CD1c-positive myeloid dendritic cell (primary cell): ENCODE results near the gene UNC79.

Experiments used
- DNase-seq: peaks from one replicate; pipeline ENCODE4 v3.0.0-alpha.2; 2016; ENCODE audit errors: extremely low spot score

Gene UNC79

DNA sequence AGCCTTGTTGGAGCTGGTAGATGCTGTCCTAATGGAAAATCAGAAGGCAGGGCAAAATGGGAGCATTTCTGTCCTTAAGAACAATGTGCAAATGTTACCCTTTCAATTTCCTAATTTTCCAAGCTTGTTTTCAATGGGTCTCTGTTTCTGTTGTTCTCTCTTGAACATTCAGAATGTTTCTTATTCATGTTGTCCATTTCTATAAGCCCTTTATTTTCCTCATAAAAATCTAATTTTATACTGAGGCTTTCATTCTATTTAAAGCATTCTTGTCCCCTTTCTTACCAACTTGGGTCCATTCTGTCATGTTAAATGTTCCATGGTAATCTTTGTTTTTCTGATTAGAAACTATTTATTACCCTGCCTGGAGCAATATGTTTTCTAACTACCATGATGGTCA lies 232.6 kb downstream of the UNC79 start:
- DNase-seq = no peak

DNA sequence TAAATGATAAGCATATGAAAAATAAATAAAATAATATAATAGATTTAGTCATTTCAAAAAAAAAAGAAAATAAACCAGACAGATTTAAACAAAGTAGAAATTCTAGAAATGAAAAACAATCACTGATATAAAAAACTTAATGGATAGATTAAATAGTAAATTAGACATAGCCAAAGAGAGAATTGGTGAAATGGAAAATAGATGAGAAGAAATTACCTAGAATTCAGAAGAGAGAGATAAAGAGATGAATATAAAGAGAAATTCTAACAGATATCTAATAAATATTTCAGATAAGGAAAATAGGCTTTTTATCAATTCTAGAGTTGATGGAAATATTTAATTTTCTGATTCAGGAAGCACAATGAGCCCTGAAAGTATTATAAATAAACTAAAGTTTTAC lies 234.4 kb downstream of the UNC79 start:
- DNase-seq = no peak

DNA sequence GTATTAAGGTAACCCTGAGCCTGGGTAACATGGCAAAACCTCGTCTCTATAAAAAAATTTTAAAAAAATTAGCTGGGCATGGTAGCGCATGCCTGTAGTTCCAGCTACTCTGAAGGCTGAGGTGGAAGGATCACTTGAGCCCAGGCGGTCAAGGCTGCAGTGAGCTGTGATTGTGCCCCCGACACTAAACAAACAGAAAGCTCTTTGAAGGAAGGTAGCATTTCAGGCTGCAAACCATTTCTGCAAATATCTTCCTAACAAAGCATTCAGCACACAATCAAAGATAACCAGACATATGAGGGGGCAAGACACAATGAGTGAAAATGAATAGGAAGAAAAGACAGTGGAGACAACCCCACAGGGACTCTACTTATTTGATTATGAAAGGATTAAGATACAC lies 238.9 kb downstream of the UNC79 start:
- DNase-seq = no peak

DNA sequence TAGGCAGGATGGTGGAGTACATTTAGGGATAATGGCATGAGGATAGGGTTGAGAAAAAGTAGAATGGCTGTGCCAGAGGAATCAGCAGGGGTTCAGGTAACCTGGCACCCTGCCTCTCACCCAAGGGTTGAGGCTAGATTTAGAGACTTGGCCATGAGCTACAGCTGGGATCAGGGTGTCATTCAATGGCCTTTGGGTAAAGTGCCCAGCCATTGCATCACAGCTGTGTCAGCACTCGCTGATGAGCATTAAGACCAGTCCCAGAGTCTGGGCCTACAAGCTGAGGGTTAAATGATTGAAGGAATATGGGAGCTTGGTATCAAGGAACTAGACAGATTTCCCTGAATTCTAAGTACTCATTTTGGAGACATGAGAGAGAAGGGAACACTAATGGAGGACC lies 243.6 kb downstream of the UNC79 start:
- no peak for DNase-seq

DNA sequence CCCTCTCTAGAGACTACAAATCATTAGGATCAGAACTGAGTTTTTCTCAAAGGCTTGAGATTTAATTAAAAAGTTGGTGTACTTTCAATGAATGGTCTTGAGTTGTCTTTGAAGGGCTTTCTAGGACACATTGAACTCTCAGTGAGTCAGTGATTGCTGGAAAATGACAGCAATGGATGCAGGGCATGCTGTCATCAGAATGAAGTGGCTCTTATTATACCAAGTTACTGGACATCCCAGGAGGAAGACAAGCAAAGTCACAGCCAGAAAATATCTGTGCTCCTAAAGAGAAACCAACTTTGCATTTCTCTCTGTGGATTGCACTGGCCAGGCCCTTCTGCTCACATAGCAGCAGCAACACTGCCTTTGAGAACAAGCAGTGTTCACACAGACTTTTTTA lies 244.9 kb downstream of the UNC79 start:
- DNase-seq = no peak

DNA sequence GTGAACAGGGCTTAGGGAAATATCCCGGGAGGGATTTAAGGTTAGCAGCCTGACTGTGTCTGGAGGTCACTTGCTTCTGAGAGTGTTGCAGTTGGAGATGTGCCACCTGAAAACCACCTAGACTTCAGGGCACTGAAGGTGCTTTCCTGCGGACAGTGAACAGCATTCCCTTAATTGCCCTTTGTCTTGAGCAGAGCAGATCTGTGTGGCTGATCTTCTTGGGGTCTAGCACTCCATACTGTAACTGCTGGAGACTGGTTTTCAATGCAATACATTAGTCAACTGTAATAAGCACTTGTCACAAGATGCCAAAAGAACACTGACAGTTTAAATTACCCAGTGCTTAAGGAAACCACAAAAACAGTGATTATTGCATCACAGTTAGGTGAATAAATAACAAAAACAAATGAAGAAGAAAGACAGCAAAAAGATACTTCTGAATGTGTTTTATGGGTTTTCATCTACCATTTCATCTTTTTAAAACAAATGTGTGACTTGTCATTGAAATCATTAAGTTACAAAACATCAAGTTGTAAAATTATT lies 245.7 kb downstream of the UNC79 start:
- DNase-seq = no peak

DNA sequence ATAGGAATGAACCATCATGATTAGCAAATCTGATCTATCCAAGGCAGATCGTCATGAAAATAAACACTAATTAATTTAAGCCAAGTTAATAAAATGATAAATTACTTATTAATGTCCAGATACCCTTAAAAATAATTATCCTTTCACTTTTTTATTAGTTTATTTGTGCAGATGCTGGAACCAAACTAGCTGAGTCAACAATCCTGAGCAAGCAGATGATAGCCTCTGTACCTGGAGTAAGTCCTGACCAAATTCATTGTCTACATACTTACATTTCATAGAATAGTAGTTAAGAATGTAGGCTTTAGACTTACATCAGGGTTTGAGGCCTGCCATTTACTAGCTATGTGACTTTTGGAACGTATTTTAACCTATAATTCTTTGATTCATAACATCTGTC lies 251.7 kb downstream of the UNC79 start:
- DNase-seq = no peak

DNA sequence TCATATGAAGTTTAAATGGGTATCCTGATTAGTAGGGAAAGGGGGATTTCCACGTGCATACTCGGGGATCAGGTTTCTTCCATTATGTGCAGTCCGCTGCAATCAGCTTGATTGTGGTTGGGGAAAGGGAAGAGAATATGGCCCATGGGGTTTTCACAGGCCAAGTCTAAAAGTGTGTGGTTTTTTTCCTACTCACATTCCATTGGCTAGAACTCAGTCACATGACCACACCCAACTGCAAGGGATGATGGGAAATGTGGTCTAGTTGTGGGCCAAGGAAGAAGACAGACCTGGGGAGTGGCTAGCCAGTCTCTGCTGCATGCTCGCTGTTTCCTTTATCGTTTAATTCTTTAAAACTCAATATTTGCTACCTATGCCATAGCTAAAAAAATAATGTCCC lies 252.5 kb downstream of the UNC79 start:
- DNase-seq = no peak

DNA sequence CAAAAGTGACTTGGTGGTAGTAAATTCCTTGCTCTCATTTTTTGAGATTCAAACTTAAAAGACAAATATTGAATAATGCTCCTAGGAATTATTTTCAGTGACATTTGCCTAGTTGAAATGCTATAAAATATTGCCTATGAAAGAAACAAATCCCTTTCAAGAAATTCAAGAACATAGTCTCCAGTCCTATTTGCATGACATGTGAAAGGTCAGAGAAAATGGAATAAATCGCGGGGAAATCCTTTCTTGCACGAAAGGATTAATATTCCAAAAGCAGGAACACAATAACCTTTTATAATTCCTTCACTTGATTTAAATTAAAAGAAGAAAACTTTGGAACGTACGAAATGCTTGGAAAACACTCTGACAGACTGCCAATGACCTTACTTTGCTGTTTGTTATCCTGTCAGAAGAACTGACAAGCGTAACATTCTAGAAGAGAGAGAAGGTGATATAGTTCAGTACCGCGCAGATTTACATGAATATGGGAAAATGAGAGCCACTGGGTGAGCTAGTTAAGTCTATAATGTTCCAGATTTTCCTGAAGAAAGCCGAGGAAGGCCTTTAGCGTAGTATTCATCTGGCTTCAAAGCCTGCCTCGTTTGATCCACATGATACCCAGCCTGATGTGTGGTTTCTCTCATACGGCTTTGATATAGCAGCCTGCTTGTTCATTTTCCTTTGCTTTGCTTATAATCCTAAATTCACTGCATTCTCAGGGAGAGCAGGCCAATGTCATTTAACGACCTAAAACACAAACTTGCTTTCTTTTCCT lies 254.6 kb downstream of the UNC79 start:
- no peak for DNase-seq

DNA sequence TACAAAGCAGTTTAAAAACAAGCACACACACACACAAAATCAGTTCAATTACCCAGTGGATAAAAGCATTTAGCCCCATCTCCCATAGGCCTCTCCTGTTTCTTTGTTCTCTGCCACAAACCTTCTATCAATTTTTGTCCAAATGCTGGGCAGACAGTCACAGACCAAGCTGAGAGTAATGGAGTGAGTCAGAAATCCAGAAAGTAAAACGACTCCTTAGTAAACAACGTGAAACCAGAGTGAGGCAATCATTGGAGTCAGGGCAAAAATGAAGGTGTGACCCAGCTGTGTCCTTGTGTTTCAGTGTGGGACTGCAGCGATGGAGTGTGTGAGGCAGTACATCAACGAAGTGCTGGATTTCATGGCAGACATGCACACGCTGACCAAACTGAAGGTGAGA lies 255.5 kb downstream of the UNC79 start:
- no peak for DNase-seq

DNA sequence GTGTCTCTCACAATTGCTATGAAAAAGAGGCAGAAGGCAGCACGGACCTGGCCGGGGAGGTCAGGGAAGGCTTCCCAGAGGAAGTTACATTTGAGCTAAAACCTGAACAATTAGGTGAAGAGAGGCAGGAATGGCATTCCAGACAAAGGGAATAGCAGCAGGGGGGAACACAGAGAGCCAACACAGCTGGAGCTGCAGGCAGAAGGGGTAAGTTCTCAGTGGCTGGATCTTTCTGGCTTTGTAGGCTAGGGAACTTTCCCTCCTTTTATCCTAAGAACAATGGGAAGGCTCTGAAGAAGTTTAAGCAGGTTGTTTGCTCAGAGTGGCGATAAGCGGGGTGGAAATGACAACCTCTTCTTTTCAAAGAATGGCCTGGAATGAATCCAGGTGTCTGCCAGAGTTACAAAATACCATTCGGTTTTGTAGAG lies 257.5 kb downstream of the UNC79 start:
- no peak for DNase-seq

DNA sequence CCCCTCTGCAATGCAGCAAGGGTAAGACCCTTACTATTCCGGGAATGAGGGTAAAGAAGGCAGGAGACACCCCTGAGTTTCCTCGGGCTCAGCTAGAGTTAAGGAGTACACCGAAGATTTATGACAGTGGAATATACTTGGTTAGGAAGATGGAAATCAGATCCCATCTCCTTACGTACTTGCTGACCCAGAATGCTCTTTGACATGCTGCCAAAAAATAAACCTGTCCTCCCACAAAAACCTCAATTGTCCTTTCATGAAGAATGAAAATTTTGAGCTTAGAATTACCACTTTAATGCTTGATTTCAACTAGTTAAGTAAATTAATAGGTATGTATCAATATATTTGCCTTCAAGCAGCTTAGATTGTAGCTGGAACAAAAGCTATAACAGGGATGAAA lies 258.1 kb downstream of the UNC79 start:
- no peak for DNase-seq

DNA sequence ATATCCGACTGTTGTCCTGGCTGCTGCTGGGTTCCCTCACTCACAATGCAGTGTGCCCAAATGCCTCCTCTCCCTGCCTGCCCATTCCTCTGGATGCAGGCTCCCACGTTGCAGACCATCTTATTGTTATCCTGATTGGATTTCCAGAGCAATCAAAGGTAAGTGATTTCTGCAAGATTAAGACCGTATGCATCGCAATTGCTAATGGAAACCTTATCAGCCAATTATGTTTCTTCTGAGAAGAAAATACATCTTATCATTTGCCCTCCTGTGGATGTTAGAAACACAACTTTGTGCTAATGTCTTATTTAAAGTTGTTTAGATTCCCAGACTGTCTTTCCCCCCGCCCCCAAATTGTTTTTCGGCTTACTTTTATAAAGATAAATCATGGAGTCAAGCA lies 259.4 kb downstream of the UNC79 start:
- DNase-seq = no peak

DNA sequence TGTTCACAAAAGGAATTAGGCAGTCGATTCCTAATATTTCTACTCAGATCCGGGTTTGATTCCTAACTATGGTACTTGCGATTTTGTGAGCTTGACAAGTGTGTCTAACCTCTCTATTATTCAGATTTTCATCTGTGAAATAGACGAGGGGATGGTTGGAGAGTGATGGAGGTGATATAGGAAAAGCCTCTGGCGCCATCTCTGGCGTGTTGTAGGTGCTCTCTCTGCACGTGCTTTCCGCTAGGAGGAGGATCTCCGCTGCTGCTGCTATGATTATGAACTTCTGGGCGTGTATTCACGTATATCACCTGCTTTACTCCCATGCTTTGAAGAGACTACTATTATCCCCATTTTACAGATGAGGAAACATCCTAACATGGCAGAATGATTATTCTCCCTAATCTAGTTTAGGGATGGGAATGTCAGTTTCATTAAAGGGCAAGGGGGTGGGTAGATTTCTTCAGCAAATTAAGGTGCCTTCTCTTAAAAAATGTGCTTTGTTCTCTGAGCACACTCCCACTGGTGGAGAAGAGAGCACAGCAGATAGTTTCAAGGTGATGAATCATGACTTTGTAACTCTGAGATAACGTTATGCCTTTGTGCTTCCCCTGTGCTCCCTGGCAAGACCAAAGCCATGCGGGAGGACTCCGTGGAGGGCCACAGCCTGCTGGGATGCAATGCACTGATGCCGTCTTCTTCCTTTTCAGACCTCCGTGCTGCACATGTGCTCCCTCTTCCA lies 260.5 kb downstream of the UNC79 start:
- DNase-seq = no peak

DNA sequence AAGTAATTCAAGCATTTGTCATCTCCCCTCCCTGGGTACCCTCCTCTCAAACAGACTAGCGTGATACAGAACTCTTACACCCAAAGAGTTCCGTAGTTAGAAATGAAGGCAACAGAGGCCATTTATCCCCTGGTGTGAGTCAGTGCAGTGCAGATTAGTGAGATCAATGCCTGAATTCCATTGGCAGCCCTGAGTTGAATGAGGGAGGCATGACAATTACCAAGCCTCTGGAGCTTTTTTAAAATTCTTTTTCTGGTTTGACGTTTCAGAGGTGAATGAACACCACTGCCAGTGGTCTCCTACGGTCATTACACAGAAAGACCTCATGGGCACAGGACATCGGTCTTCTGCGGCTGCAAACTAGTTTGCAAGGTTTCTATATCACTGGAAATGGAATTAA lies 263.2 kb downstream of the UNC79 start:
- DNase-seq = no peak

DNA sequence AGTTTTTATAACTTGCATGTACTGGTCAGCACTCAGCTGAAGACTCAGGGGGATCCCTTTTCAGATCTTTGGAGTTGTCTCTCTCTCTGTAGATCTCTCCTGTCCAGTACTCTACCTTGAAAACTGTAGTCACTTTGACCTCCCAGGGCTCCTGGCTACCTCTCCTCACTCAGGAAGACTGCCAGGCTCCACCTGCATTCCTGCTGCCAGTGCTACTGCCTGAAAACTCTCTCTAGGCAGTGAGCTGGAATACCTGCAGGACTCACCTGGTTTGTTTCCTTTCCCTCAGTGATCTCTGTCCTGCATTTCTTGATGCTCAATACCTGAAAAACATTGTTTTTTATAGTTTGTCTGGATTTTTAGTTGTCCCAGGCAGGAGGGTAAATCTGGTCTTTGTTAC lies 270.2 kb downstream of the UNC79 start:
- no peak for DNase-seq

DNA sequence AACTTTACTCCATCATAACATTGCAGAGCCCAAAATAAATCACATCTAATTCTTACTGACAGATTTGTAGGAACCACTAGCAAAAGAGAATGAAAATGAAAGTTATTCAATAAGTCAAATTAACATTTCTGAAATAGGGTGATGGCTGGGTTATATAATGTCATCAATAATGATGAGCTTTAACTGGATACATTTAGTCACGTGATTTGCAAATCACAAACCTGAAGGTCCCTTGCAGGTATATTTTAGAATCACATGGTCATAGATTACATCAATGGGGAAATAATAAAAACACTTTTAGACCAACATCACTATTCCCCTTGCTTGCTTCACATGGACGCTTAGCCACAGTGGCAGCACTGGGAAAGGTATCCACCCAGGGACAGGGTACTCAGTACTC lies 270.8 kb downstream of the UNC79 start:
- DNase-seq = no peak

DNA sequence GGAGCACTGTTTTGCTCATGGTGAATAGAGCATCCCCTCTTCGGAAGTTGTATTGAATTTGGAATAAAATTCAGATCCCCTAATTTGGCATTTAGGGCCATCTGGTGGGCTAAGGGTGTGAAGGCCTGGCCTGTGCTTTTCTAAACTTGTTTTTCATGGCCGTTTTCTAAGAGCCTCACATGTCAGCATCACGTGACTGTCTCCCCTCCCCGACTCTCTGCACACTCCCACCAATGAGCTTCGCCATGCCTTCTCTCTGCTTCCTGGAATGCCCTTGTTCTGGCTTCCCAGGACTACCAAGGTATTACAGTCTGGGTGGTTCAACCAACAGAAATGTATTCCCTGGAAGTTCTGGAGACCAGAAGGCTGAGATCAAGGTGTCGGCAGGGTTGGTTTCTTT lies 272.2 kb downstream of the UNC79 start:
- DNase-seq = no peak

DNA sequence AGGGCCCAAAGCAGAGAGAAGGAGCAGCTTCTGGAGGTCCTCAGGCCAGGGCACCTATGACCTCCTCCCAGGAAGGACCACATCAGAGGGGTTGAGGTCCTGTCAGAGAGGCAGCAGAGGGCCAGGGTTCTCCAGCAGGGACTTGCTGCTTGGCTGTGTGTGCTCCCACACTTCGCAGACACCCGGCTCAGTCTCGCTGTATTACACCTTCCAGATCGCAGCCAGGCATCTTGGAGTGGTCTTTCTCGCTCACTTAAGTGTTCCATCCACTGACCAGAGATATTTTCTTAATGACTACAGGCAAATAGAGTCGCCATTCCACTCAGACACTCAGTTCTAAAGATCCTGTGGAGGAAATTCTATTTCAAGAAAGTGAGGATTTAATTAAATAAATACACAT lies 273.2 kb downstream of the UNC79 start:
- DNase-seq = no peak

DNA sequence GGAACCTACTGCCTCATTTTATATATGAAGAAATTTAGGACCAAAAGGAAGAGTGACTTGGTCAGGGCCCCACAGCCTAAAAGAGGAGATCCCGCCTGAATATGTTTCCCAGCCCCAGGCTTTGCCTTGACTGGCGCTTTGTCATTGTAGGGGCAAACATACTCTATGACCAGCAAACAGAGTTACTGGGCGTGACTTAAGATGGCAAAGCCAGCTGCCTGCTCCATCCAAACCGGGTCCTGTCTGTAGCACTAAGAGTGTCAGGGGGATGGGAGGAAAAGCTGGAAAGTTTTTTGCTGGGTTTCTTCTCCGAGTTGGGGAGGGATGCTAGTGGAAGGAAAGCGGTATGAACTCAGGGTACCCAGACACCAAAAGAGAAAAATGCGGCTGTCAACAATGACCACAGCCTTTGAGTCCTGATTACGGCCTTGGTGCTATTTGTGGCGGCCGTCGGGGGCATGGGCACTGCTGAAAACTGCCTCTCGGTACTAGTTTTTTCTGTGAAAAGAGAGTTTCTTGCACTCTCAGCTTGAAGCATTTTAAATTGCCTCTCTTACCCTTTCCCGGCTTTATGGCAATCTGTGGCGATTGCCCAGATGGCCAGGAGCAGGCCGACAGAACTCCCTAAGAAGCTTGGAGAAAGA lies 274.9 kb downstream of the UNC79 start:
- DNase-seq = no peak

DNA sequence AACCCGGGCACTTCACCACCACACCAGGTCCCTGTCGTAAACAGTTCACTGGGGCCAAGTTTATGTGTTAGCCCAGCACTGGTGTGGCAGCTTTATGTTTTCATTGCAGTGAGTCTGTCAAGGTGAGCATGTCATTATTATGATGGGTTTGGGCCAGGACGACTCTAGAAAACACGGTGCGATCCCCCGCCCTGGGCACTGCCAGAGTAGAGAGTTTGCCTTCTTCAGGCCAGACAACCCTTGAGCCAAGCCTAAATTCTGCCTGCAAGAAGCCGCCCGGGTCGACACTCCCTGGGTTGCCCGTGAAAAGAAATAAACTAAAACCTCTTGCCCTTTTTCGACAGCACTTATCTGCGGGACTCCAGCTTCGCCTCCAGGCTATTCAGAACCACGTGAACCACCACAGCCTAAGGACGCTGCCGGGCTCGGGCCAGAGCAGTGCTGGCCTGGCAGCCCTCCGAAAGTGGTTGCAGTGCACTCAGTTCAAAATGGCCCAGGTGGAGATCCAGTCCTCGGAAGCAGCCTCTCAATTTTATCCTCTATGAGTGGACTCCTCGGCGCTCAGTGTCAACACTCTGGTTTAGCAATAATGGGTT lies 275.7 kb downstream of the UNC79 start:
- no peak for DNase-seq

DNA sequence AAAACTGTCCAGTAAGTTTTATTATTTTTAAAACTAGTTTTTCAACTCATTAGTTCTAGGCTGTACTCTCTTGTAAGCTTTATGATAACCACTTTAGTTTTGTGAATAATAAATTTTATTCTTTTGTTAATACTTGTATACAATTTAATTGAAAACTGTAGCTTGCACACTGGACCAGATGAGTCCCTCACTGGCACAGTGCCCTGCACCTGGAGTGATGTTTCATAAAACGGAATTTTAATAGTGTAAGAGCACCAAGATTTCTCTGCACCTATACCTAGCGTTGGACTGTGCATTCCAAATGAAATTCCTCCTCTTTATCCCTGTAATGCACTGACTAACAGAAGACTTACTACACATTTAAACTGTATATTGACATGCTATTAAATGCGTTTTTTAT lies 276.7 kb downstream of the UNC79 start:
- DNase-seq = no peak
